NCI-H1105 (cell line): ENCODE measurements around the gene EFNA5.

Experiments
- DNase-seq: peaks from one replicate; lab custom pipeline; 2025; lab: John Stamatoyannopoulos, UW

EFNA5 gene

GRCh38 chr5:107639990-107640389, 30.7 kb downstream of the EFNA5 start:
- no peak for DNase-seq

- DNase-seq = no peak
These were observed 34.2 kb downstream of the EFNA5 start for GRCh38 chr5:107636555-107636954.

- DNase-seq = no peak
These were observed 34.7 kb downstream of the EFNA5 start for GRCh38 chr5:107636068-107636467.

- no peak for DNase-seq
These were observed 35.5 kb downstream of the EFNA5 start for GRCh38 chr5:107634981-107635848.

- DNase-seq = no peak
These were observed 37.4 kb downstream of the EFNA5 start for GRCh38 chr5:107633171-107633901.

GRCh38 chr5:107631805-107632362, 38.9 kb downstream of the EFNA5 start:
- DNase-seq = no peak

GRCh38 chr5:107630184-107630583, 40.6 kb downstream of the EFNA5 start:
- no peak for DNase-seq

- DNase-seq = no peak
These were observed 46.5 kb downstream of the EFNA5 start for GRCh38 chr5:107624235-107624634.

- DNase-seq = no peak
These were observed 49.6 kb downstream of the EFNA5 start for GRCh38 chr5:107621089-107621488.

GRCh38 chr5:107619781-107620180, 51.0 kb downstream of the EFNA5 start:
- no peak for DNase-seq

- no peak for DNase-seq
These were observed 52.5 kb downstream of the EFNA5 start for GRCh38 chr5:107618242-107618641.

- no peak for DNase-seq
These were observed 53.7 kb downstream of the EFNA5 start for GRCh38 chr5:107617052-107617451.

- no peak for DNase-seq
These were observed 54.5 kb downstream of the EFNA5 start for GRCh38 chr5:107616213-107616612.

- DNase-seq = no peak
These were observed 55.4 kb downstream of the EFNA5 start for GRCh38 chr5:107615299-107615817.

- no peak for DNase-seq
These were observed 58.2 kb downstream of the EFNA5 start for GRCh38 chr5:107612541-107612940.

GRCh38 chr5:107610798-107611197, 59.9 kb downstream of the EFNA5 start:
- DNase-seq = no peak

- DNase-seq = no peak
These were observed 62.9 kb downstream of the EFNA5 start for GRCh38 chr5:107607671-107608345.

- no peak for DNase-seq
These were observed 63.5 kb downstream of the EFNA5 start for GRCh38 chr5:107607196-107607595.

GRCh38 chr5:107605596-107606125, 65.1 kb downstream of the EFNA5 start:
- no peak for DNase-seq

- DNase-seq = no peak
These were observed 65.7 kb downstream of the EFNA5 start for GRCh38 chr5:107604990-107605389.

- no peak for DNase-seq
These were observed 66.4 kb downstream of the EFNA5 start for GRCh38 chr5:107604146-107604910.
